ENCODE results near the gene ZNF284. TPM values are rescaled to one million over a fixed set of nuclear protein-coding genes. Genes with fewer than 3 reads are reported as not detected.

Gene ZNF284
- total and polyA plus RNA-seq, 12 donors = 0.65 to 2.6 (median 1.8) TPM

DNA sequence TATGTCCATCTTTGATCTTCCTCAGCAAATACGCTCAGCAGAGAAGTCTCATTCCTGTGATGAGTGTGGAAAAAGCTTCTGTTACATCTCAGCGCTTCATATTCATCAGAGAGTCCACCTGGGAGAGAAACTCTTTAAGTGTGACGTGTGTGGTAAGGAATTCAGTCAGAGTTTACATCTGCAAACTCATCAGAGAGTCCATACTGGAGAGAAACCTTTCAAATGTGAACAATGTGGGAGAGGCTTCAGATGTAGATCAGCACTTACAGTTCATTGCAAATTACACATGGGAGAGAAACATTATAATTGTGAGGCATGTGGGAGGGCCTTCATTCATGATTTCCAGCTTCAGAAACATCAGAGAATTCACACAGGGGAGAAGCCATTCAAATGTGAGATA is 5.7 kb upstream of the ZNF284 start:
- ATAC-seq = no peak
- Histone ChIP-seq H3K27me3 (no peaks in the 10 kb centered on the region), H3K36me3 (peaks cover 4 to 74% (median 61%) of the 10 kb centered on the region in 9 donors), H3K4me3 (no peak overlapping the region), H3K27ac (no peak overlapping the region), H3K9me3 (peaks cover 0 to 94% (median 34%) of the 10 kb centered on the region in 11 donors), H3K4me1 (peaks cover 0 to 3% (median 2%) of the 10 kb centered on the region in 9 donors)
- no peak for DNase-seq
- intact Hi-C loops (cut with DNase I) = no loop called here
- no peak for TF ChIP-seq CTCF (IDR thresholded peaks at IDR 0.05)
- WGBS, 2 donors = 63 to 84% methylated on average over 3 of the region's 3 CpGs

GRCh38 chr19:44069415-44069814 is 2.5 kb upstream of the ZNF284 start:
- WGBS, 2 donors = 94 to 98% methylated on average over 1 of the region's 1 CpG
- H3K27ac ChIP-seq = no peak overlapping the region
- no peak for DNase-seq
- no peak overlapping the region for H3K4me3 ChIP-seq
- H3K36me3 ChIP-seq = peaks cover 0 to 43% (median 32%) of the 10 kb centered on the region in 9 donors
- TF ChIP-seq CTCF (IDR thresholded peaks at IDR 0.05) = no peak
- peaks cover 0 to 71% (median 34%) of the 10 kb centered on the region in 11 donors for H3K9me3 ChIP-seq
- no peak for ATAC-seq
- no peaks in the 10 kb centered on the region for H3K27me3 ChIP-seq
- intact Hi-C loops (cut with DNase I) = no loop called here
- H3K4me1 ChIP-seq = peaks cover 0 to 21% (median 15%) of the 10 kb centered on the region in 9 donors

- peak in 6 of 8 donors; percentile 7 to 67 (median 50) for ATAC-seq
- no peak for DNase-seq
- H3K27ac ChIP-seq = peak overlapping the region in 7 of 10 donors; percentile 51 to 72 (median 63)
- intact Hi-C loops (cut with DNase I) = loop anchor here in 3 of 10 donors (2.0 to 5.0 kb wide), 3 partner anchors 20 to 70 kb away; partner anchors contain the start of genes ZNF224 (in 1 of the 3) and ZNF230 (in 1 of the 3)
- H3K4me3 ChIP-seq = peak overlapping the region; percentile 48 to 76 (median 69)
- H3K27me3 ChIP-seq = no peaks in the 10 kb centered on the region
- peaks cover 0 to 37% (median 6%) of the 10 kb centered on the region in 11 donors for H3K9me3 ChIP-seq
- H3K4me1 ChIP-seq = peaks cover 0 to 21% (median 15%) of the 10 kb centered on the region in 9 donors
- H3K36me3 ChIP-seq = peaks cover 0 to 25% (median 0%) of the 10 kb centered on the region in 9 donors
- peak in 1 of 9 donors; percentile 15 for TF ChIP-seq CTCF (IDR thresholded peaks at IDR 0.05)
- 18 to 21% methylated on average over 18 of the region's 18 CpGs for WGBS, 2 donors
These were observed 813 bp downstream of the ZNF284 start for GRCh38 chr19:44072543-44073401.

- intact Hi-C loops (cut with DNase I) = no loop called here
- H3K4me1 ChIP-seq = peaks cover 0 to 18% (median 12%) of the 10 kb centered on the region in 9 donors
- H3K27ac ChIP-seq = no peak overlapping the region
- TF ChIP-seq CTCF (IDR thresholded peaks at IDR 0.05) = no peak
- WGBS, 2 donors = 84 to 91% methylated on average over 2 of the region's 2 CpGs
- DNase-seq (no peak), ATAC-seq (no peak)
- H3K9me3 ChIP-seq = peaks cover 0 to 3% (median 0%) of the 10 kb centered on the region in 11 donors
- peaks cover 0 to 48% (median 7%) of the 10 kb centered on the region in 9 donors for H3K36me3 ChIP-seq
- no peaks in the 10 kb centered on the region for H3K27me3 ChIP-seq
- no peak overlapping the region for H3K4me3 ChIP-seq
These were observed 4.4 kb downstream of the ZNF284 start for GRCh38 chr19:44076325-44076724.

Data from heart right ventricle (tissue), 16 donors.